NCI-H1048 (cell line): ENCODE measurements around the gene LPP.

Source experiments
- DNase-seq: peaks from one replicate; lab custom pipeline; 2025; lab: John Stamatoyannopoulos, UW

Gene LPP

DNA sequence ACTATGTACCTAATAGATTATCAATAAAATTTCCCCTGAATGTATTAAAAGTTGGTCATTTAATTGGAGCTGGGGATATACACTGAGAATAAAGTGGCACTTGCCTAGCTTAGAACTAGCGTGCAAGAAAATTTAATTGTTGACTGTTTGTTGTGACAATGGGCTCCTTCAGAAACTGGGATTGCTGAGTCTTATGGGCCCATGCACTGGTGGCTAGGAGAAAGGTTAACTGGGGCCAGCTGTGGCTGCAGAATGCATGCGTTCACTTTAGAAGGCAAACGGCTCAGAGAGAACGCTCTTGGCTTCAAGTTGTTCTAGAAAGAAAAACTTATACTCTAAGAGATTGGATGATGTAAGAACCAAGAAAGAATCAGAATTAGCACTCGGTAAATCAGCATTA lies 18.7 kb upstream of the LPP start:
- no peak for DNase-seq

DNA sequence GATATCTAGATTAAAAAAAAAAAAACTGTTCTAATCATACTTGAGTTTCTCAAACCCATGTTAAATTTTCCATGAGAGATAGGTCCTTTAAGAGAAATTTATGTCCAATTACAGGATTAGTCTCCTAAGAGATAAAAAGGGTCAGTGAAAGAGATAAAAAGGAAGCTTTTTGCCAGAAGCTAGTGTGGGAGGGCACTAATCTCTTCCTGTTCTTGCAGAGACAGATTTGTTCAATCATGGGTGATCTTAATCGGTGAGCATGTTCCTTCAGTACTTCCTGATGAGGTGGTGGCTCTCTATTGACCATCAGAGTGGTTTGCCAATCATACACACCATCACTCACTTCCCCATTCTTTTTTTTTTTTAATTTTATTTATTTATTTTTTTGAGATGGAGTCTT lies 16.9 kb upstream of the LPP start:
- no peak for DNase-seq

DNA sequence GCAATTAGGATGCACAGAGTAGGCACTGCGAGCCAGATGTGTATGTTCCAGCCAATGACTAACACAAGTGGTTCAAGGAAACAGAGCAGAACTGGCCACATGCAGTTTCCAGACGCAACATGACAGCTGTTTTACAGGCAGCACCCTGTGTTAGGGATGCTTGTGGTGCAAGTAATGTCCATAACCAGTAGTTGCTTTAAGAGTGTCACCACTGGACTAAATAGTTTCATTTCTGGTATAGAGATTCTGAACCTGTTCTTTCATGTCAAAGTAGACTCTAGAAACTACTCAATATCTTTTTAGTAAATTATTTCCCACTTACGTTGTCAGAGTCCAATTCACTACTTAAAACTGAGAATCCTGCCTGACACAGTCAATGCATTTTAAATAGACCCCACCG lies 14.5 kb upstream of the LPP start:
- no peak for DNase-seq

DNA sequence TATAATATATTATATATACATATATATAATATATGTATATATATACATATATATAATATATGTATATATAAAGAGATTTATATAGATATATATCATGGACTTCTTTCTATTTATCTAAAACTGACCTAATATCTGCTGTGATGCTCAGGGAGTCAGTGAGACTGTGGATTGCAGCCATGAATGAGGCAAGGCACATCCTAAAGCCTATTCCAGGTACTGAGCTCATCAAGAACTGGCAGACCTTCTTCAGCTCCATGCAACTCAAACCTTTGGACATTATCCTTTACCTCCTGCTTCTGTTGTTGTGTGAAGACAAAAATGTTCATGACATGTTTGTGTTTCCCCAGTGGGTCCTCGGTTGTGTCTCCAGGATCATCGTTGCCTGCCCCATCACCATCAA lies 7.7 kb upstream of the LPP start:
- no peak for DNase-seq

DNA sequence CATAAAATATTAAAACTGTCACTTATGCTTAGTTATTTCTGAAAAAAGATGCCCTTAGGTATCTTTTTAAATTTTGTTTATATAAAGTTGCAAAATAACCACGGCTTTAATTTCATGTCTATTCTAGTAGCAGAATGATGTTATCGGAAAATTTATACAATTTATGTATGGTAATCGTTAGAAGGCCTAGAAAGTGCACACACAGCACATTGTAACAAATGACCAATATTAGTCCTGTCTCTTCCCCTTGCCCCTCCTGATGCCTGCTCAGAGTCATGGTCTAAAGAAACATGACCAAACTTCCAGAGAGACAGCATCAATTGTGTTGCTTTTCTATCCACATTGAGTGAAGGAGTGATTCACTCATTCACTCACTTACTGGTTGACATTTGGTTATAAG lies 6.2 kb upstream of the LPP start:
- no peak for DNase-seq

DNA sequence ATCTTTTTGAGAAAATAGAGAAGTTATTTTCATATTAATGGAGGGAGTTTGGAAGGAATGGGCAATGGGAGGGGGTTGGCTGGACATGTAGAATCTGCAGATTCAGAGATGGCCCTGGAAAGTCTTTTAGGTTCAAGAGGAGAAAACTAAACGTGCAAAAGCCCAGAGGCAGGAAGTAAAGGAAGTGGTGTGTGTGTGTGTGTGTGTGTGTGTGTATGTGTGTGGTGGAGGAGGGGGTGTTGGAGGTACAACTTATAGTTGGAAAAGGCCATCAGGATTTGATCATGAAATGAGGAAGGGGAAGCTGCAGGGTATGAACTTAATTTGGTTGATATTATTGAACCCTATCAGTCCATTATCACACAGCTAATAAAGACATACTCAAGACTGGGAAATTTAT lies 5.6 kb upstream of the LPP start:
- DNase-seq: no peak

DNA sequence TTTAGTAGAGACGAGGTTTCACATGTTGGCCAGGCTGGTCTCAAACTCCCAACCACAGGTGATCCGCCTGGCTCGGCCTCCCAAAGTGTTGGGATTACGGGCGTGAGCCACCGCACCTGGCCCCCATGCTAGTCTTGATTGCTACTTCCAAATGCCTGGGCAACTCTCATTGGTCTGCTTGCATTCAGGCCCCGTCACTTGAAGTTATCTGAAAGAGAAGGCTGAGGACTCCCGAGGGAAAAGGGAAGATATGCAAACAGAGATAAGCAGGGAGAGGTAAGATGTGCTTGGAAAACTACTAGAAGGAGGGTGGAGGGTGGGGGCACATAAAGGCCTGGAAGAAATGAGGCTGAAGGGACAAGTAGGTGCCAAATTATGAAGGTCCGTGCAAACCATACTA lies 4.4 kb upstream of the LPP start:
- no peak for DNase-seq

DNA sequence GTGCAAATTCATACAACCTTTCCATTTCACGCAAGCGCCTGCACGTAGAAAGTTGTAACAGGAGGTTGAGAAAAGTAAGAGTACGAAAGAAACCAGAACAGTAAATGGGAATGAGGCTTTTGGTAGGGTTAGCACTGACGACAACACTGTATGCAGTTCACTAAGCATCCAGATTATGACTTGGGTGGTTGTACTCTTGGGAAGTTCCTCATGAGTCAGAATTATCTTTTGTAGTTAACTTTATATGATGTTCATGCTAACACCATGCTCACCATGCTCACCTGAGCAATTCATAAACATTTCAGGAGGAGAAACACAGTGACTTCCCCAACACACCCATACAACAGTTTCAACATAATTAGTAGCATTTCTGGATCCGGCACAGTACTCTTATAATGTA lies 3.0 kb upstream of the LPP start:
- DNase-seq: no peak

DNA sequence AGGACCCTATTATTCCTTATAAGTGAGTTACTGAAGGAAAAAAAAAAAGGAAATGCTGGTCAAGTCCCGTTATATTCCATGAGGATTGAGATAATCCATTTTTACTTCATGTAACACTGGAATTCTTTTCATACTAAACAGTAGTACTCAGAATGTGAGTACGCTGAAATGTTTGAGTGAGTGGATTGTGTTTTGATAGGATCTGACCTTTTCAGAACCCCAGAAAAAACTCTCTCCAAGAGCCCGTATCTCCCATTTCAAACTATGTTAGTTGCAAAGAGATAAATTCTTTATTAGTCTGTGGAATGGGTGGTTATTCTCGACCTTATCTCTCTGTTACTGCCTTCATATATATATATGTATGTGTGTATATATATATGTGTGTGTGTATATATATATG lies 2.5 kb upstream of the LPP start:
- no peak for DNase-seq

DNA sequence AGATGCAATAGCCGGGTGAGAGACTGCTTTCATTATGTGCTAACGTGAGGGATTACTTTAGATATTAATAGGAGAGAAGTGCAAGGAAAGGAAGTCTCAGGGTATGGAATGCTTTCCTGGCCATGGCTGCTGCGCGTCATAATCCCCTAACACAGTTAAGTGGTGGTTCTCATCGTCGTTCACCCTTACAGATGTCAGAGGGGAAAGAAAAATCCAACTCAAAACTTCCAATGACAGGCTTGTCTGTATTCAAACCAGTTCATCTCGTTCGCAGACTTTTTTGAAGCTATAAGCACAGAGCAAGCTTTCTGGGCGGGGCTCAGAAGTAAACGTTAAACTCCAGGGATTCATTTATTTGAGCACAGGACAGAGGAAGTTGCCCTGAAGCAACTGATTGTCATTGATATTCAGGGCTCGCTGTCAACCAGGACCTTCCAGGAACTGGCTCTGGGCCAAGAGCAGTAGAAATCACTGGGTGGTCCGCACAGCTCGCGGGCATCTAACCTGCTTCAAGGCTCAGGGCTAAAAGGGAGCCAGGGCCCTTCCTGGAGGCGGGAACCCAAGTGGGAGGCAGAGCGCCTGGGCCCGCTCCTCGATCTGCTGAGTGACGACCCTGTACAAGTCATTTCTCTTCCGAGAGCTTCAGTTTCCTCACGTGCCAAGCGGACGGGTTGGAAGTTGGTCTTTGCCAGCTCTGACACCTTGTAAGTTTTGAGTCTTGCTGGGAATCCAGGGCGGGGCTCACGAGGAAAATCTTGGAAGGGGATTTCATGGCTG lies 1.1 kb upstream of the LPP start:
- DNase-seq: no peak

DNA sequence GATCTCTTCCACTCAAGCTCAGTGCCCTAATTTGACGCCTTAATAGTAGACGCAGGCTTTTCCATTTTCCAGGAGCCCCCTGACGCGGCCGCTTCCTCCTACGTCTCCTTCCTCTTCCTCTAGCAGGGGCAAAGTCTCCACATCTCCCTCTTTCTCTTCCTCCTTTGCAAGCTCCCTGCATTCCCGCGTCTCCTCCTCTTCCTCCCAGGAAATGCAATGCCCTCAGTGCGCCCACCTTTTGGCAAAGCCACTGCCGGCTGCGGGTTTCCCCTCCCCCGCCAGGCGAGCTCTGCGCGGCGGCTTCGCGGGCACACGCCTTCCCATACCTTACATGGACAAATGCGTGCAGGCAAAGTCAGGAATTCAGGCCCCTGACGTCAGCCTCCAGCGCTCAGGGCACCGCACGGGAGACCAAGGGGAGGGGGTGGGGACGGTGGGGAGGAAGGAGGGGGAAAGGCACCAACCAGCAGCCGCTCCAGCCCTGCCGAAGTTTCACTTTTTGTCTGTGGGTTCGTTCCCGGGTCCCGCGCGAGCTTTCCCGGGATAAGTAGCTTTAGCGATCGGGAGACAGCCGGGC lies 432 bp upstream of the LPP start:
- peak; percentile 66 for DNase-seq

DNA sequence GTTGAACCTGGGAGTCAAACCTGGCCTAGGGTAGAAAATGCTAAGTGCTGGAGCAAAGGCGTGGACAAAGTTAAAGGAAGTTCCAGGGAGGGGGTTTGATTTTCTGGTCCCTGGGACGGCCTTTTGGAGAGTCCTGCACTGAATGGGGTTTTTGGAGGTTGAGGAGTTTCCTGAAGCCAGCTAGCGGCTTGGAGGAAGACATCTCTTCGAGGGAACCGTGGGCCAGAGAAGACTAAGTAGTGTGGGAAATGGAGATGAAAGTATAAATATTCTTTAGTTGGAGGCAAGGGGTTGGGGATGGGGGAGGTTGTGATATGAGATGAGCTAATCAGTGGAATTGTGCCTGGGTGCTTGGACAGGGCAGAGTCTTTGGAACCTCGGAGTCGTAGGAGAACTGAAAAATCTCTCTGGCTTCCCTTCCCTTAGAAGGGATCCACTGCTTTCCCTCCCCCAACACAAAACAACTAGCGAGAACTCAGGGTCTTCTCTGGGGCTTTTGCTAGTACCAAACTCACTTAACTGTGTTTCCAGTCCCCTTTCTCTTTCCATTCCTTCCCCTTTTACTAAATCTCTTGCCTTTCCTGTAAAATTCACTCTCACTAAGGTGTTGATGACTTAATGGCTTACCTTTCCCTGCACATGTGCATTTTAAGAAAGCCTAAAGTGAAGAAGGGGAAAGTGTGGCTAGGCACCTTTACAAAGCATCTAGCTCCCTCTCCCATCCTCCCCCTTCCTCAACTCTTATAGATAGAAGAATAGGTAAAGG lies 1.0 kb downstream of the LPP start:
- no peak for DNase-seq

DNA sequence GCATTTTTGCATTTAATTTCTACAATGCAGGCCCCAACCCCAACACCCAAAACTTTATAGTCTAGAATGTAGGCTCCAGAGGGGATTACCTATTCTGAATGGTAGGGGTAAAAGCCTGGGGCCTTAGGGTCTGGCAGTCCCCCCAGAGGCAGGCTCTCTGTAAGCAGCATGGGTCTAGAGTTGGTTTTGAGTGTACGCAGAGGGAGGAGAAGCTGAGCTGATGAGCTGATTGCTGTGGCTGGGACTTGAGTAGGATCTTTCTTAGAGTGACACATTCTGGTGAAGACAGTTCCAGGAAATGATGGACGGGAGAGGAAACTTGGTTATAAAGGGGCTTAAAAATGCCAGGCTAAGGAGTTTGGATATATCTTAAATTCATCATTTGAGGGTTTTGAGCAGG lies 2.1 kb downstream of the LPP start:
- no peak for DNase-seq

DNA sequence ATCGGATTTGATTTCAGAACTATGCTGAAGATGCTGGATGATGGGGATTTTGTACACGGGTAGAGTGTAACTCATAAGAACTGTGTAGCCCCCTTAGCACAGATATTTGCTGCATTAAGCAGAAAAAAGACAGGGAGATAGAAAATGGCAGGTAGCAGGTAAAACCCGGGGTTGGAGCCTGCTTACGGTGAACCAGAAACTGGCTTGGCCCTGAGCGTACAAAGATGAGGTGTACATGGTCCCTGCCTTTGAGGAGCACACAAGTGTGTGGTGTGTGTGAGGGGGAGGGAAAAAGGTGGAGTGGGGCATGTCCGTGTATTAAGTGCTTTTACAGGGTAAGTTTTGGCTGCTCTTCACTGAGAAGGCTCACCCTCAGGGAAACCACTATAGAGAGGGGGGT lies 3.5 kb downstream of the LPP start:
- DNase-seq: no peak

DNA sequence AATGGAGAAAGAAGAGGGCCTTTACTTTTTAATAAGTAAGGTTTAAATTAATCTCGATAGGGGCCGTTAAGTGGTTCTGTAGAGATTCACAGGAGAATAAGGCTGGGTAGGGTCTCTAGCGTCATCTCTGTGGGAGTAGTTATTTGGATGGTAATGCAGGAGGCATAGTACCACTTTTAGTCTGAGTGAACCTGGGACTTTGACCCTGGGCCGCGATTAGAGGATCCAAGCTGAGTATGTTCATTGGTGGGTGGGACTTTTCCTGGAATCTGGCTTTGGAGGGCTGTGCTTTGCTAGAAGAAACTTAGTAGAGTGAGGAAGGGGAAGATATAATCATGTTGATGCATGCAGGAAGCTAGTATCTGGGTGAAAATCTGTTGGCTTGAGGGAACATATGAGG lies 4.0 kb downstream of the LPP start:
- DNase-seq: no peak

DNA sequence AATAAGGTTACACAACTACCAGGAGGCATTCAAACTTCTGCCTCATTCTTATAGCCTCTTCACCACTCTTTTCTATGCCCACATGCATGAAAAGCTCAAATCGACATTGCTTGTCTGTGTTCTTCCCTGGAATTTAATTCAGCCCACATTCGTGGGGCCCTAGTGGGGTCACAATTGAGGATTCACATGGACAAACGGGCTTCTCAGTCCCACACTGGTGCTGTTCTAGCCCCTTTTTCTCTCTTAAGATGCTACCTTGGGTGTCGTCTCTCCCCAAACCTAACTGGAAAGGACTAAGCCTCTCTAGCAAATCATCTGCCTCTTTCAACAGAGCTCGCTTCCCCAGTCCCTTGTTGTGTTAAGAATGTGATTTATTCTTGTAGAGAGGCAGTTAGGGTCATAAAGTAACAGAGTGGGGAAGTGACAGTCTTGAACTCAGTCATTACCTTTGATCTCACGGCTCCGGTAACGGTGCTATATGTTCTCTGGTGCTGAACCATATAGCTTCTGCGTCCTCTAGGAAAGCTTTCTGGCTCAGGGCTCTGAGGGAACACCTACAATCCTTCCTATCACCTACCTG lies 4.9 kb downstream of the LPP start:
- no peak for DNase-seq

DNA sequence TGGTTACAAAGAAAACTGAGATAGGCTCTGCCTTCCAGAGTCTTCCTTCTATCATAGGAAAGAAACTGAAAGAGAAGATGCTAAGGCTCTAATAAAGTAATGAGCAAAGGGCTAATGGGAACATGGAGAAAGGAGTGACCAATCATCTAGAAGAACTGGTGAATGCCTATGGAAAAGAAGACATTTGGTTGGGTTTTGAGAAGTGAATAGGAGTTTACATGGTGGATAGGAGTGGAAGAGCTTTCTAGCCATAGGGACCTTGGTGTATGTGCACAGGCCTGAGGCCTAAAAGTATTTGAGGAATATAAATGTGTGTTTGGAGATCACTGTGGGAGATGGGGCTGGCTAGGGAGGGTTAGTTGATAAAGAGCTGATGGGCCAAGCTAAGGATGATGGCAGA lies 6.8 kb downstream of the LPP start:
- DNase-seq: no peak

DNA sequence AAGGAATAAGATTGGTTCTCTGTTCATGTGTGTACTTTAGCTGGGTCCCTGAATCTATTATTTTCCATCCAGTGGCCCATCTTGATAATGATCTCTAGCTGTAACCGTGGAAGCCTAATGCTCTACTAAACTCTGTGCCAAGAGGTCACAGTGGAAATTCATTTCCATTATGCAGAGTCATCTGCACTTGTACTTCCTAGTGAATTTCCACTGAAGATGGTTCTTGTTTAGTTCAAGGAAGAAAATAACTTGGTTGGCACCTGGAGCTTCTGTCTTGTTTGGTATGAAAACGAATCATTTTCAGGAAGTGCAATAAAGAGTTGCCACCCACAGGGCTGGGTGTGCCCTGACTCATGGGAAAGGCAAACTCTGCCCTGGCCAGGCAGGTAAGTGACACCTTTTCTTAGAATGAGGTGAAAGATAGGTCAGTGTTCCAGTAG lies 10.3 kb downstream of the LPP start:
- DNase-seq: no peak

DNA sequence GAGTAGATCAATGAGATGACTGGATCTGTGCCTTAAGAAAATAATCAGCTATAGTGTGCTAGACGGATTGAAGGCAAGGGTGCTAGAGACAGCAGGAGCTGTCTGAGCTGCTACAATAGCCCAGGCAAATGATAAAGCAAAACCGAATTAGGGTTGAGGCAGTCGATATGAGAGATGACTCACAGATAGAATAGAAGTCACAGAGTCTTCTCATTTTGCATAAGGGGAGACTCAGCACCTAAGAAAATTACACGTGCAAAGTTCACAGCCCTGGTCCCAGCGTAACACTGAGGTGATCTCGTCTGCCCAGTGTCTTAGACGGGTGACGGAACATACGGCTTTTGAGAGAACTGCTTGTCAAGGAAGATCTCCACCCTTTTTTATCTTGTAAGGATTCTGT lies 11.6 kb downstream of the LPP start:
- DNase-seq: no peak

DNA sequence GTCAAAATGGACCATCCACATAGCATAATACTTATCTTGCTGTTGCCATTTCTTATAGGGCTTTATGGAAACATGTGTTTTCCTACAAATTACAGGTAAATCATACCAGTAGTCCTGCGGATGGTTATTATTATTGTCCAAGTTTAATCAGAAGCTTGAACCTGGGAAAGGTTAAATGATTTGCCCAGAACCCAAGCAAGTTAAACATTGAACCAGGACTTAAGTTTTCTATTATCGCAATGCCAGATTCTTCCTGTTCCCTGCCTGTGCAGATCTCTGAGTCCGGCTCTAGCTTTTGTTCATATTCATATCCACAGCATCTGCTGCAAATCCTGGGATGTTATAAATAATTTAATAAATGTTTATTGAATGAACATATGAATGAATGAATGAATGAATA lies 12.5 kb downstream of the LPP start:
- no peak for DNase-seq

DNA sequence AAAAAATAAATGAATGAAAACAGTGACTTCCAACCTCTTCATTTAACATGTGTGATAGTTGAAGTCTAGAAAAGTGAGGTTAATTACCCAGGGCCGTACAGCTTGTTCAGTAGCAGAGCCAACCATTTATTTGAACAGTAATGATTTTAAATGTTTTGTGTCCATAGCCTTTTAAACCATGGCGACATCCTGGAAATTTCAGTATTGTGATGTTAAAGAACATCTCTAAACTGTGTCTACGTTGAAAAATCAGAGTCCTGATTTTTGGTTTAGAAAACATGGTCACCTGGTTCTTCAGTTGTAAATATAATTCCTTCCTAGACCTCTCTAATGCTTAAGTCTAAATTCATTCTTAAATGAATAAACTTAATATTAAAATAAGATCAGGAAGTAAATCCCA lies 14.2 kb downstream of the LPP start:
- DNase-seq: no peak

DNA sequence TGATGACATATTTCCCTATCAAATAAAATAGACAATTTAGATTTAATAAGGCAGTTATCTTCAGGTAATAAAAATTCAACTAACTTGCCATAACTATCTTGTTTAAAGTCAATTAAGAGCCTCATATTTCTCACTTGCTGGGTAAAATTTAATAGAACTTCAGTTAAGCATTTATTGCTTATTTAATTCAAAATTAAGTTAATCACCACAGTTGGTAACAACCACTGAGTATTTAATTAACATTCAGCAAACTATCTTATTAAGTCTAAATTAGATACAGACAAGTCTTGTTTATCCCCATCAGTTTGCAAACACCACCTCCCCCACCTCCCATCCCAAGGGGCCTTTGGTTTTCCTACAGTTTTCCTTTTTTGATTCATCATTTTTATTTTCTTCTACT lies 14.7 kb downstream of the LPP start:
- DNase-seq: no peak

DNA sequence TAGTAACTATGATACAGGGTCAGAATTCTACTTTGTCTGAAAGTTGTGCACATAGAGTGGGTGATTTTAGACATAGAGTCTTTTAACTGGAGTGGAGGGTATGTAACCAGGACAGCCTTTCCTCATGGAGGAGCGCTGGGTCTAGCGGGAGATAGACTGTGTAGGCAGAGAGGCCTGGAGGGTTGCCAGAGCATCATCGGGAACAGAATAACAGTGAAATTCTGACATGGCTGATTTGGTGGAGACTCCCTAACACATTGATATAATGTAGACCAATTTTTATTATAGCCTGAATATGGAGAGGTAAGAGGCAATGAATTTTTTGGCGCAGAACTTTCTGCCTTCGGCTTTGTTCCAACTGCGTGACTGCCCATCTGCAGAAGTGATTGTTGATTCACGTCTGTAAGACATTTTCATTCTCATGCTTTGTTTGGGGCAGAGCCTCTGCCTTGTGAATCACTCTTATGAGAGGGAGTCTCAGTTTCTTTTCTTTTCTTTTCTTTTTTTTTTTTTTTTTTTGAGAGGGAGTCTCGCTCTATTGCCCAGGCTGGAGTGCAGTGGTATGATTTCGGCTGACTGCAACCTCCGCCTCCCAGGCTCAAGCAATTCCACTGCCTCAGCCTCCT lies 16.0 kb downstream of the LPP start:
- no peak for DNase-seq
